Smooth muscle cell (in vitro differentiated cells): ENCODE results near the gene ITPKC. TPM values are rescaled to one million over a fixed set of nuclear protein-coding genes. Genes with fewer than 3 reads are reported as not detected.
"Not testable (repeated sequence)": the region's sequence is repeated elsewhere in the genome, so short reads cannot be mapped to it uniquely, and the experiment has no call there.

Experiments
- DNase-seq: peaks from one replicate; lab custom pipeline; 2025; ENCODE audit not compliant: unreplicated experiment; lab: John Stamatoyannopoulos, UW
- H2AFZ ChIP-seq: fragments of 200-600 bp; sonication (generic); 2 replicates; pipeline ENCODE4 v1.6.0; 2016; ENCODE audit warnings: antibody characterized with exemption, low read depth, mild to moderate bottlenecking
- H3F3A ChIP-seq: fragments of 200-600 bp; sonication (generic); 2 replicates; pipeline ENCODE4 v1.6.0; 2017; ENCODE audit warnings: antibody characterized with exemption, low read depth
- H3K27ac ChIP-seq: fragments of 200-600 bp; sonication (generic); 2 replicates; pipeline ENCODE4 v1.5.1; 2016; ENCODE audit warnings: low read depth, mild to moderate bottlenecking
- H3K27me3 ChIP-seq: fragments of 200-600 bp; sonication (generic); 2 replicates; pipeline ENCODE4 v1.6.1; 2016; ENCODE audit warnings: low read depth, mild to moderate bottlenecking
- H3K36me3 ChIP-seq: fragments of 200-600 bp; sonication (generic); 2 replicates; pipeline ENCODE4 v1.5.1; 2016; ENCODE audit warnings: low read depth
- H3K4me1 ChIP-seq: fragments of 200-600 bp; sonication (generic); 2 replicates; pipeline ENCODE4 v1.5.1; 2016; ENCODE audit warnings: low read depth
- H3K4me2 ChIP-seq: fragments of 200-600 bp; sonication (generic); 2 replicates; pipeline ENCODE4 v1.6.0; 2016; ENCODE audit warnings: mild to moderate bottlenecking
- H3K4me3 ChIP-seq: fragments of 200-600 bp; sonication (generic); 2 replicates; pipeline ENCODE4 v1.5.1; 2016; ENCODE audit warnings: mild to moderate bottlenecking
- H3K79me2 ChIP-seq: fragments of 200-600 bp; sonication (generic); 2 replicates; pipeline ENCODE4 v1.6.0; 2016; ENCODE audit warnings: low read depth, mild to moderate bottlenecking
- H3K9ac ChIP-seq: fragments of 200-600 bp; sonication (generic); 2 replicates; pipeline ENCODE4 v1.6.0; 2016; ENCODE audit warnings: low read depth
- H3K9me3 ChIP-seq: fragments of 200-600 bp; sonication (generic); replicated peaks from 2 replicates; pipeline ENCODE4 v1.5.1; 2016; ENCODE audit warnings: low read depth
- H4K20me1 ChIP-seq: fragments of 200-600 bp; sonication (generic); 2 replicates; pipeline ENCODE4 v1.6.0; 2016; ENCODE audit warnings: low read depth
- WGBS: methylation state at CpG from one replicate; pipeline ENCODE4 v1.1.7; 2016; ENCODE audit warnings: low lambda C conversion rate; 5-methylcytosine and 5-hydroxymethylcytosine counted together
- polyA plus RNA-seq: library from polyadenylated mRNA; unstranded; fragments of >200 nt; fragmentation: Nextera tagmentation; extraction: Ambion mirVana; gene quantifications from 2 replicates; pipeline ENCODE4 v1.2.1, GENCODE V29; 2016
- total RNA-seq: library from RNA; depleted of rRNA; stranded (reverse); fragments of >200 nt; gene quantifications from 2 replicates; pipeline ENCODE4 v1.2.3, GENCODE V29; 2014
- TF ChIP-seq, protein P1 (sequence below): fragments of 200-600 bp; sonication (generic); IDR thresholded peaks from 2 replicates; pipeline ENCODE4 v1.5.1; 2017; ENCODE audit warnings: borderline replicate concordance, mild to moderate bottlenecking, antibody characterized with exemption; ENCODE audit not compliant: insufficient read depth, poor library complexity, severe bottlenecking

ITPKC gene
- total and polyA plus RNA-seq, 2 experiments from 2014 or later: 24.1 to 25.0 TPM

DNA sequence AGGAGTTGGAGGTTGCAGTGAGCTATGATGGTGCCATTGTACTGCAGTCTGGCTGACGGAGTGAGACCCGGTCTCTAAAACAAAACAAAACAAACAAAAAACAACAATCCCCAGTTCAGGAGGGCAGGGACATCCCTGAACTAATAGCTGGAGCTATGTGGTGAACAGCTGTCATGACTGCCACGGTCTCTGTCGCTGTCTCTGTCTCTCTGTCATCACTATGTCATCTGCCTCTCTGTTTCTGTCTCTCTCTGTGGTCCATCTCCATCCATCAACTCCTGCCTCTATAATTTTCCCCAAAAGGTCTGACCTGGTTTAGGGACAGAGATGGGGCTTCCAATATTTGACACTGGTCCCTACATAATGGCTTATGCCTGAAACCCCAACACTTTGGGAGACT, 7.4 kb downstream of the ITPKC start:
- no peak for DNase-seq

GRCh38 chr19:40724855-40725254, 7.9 kb downstream of the ITPKC start:
- Histone ChIP-seq H3K79me2 (peaks cover 68% of the 10 kb centered on the region), H3F3A (no peaks in the 10 kb centered on the region), H3K9ac (no peak overlapping the region), H2AFZ (no peak overlapping the region), H3K4me2 (no peak overlapping the region), H3K27me3 (no peaks in the 10 kb centered on the region), H3K36me3 (peaks cover 14% of the 10 kb centered on the region), H3K4me3 (no peak overlapping the region), H3K4me1 (peaks cover 2% of the 10 kb centered on the region), H3K9me3 (no peaks in the 10 kb centered on the region), H3K27ac (no peak overlapping the region), H4K20me1 (peaks cover 88% of the 10 kb centered on the region)
- DNase-seq: no peak
- TF ChIP-seq, protein P1, sequence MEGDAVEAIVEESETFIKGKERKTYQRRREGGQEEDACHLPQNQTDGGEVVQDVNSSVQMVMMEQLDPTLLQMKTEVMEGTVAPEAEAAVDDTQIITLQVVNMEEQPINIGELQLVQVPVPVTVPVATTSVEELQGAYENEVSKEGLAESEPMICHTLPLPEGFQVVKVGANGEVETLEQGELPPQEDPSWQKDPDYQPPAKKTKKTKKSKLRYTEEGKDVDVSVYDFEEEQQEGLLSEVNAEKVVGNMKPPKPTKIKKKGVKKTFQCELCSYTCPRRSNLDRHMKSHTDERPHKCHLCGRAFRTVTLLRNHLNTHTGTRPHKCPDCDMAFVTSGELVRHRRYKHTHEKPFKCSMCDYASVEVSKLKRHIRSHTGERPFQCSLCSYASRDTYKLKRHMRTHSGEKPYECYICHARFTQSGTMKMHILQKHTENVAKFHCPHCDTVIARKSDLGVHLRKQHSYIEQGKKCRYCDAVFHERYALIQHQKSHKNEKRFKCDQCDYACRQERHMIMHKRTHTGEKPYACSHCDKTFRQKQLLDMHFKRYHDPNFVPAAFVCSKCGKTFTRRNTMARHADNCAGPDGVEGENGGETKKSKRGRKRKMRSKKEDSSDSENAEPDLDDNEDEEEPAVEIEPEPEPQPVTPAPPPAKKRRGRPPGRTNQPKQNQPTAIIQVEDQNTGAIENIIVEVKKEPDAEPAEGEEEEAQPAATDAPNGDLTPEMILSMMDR: no peak
- WGBS: 95% methylated on average over 3 of the region's 3 CpGs

More for the DNA sequence above, 7.4 kb downstream of the ITPKC start:
- Histone ChIP-seq H3K36me3 (peaks cover 12% of the 10 kb centered on the region), H3K9ac (no peak overlapping the region), H3K27ac (no peak overlapping the region), H2AFZ (no peak overlapping the region), H4K20me1 (peaks cover 93% of the 10 kb centered on the region), H3F3A (no peaks in the 10 kb centered on the region), H3K4me3 (no peak overlapping the region), H3K4me1 (peaks cover 7% of the 10 kb centered on the region), H3K27me3 (no peaks in the 10 kb centered on the region), H3K4me2 (no peak overlapping the region), H3K79me2 (peaks cover 73% of the 10 kb centered on the region), H3K9me3 (no peaks in the 10 kb centered on the region)
- 92% methylated on average over 4 of the region's 4 CpGs for WGBS
- TF ChIP-seq, protein P1: no peak

- H3K27me3 ChIP-seq: no peaks in the 10 kb centered on the region
- no peak overlapping the region for H3K4me3 ChIP-seq
- WGBS: 93% methylated on average over 4 of the region's 4 CpGs
- H3K27ac ChIP-seq: no peak overlapping the region
- H3K9ac ChIP-seq: no peak overlapping the region
- no peak overlapping the region for H3K4me2 ChIP-seq
- H3K4me1 ChIP-seq: no peaks in the 10 kb centered on the region
- no peak overlapping the region for H2AFZ ChIP-seq
- peaks cover 54% of the 10 kb centered on the region for H3K79me2 ChIP-seq
- DNase-seq: no peak
- H3K36me3 ChIP-seq: peaks cover 24% of the 10 kb centered on the region
- H3F3A ChIP-seq: no peaks in the 10 kb centered on the region
- H3K9me3 ChIP-seq: no peaks in the 10 kb centered on the region
- TF ChIP-seq, protein P1: no peak
- H4K20me1 ChIP-seq: peaks cover 85% of the 10 kb centered on the region
Observed at GRCh38 chr19:40726279-40726678, 9.4 kb downstream of the ITPKC start.

GRCh38 chr19:40730065-40730464, 13.2 kb downstream of the ITPKC start:
- H3K4me3 ChIP-seq, H2AFZ ChIP-seq, H3F3A ChIP-seq, H3K27ac ChIP-seq, H3K9ac ChIP-seq, H3K4me1 ChIP-seq, H3K9me3 ChIP-seq, H3K4me2 ChIP-seq, DNase-seq, H3K27me3 ChIP-seq: not testable (repeated sequence)
- peaks cover 18% of the 10 kb centered on the region for H3K79me2 ChIP-seq
- H3K36me3 ChIP-seq: peaks cover 24% of the 10 kb centered on the region
- H4K20me1 ChIP-seq: peaks cover 68% of the 10 kb centered on the region
- WGBS: 96% methylated on average over 5 of the region's 5 CpGs

GRCh38 chr19:40732304-40732703, 15.4 kb downstream of the ITPKC start:
- not testable (repeated sequence) for DNase-seq
- peaks cover 20% of the 10 kb centered on the region for H3K36me3 ChIP-seq

More at GRCh38 chr19:40732304-40732703, 15.4 kb downstream of the ITPKC start:
- not testable (repeated sequence) for H3K9ac ChIP-seq, H3K79me2 ChIP-seq, H3F3A ChIP-seq, H3K9me3 ChIP-seq, H3K27ac ChIP-seq, H3K27me3 ChIP-seq, H2AFZ ChIP-seq, H3K4me1 ChIP-seq, H3K4me3 ChIP-seq, H3K4me2 ChIP-seq
- 98% methylated on average over 16 of the region's 16 CpGs for WGBS
- H4K20me1 ChIP-seq: peaks cover 49% of the 10 kb centered on the region
